Measurements from ENCODE around the gene SPPL2B. TPM values are rescaled to one million over a fixed set of nuclear protein-coding genes. Genes with fewer than 3 reads are reported as not detected.

SPPL2B gene
- polyA plus RNA-seq, 1 of the 3 experiments (the other 2 are of a cell fraction), result 58.1 TPM

DNA sequence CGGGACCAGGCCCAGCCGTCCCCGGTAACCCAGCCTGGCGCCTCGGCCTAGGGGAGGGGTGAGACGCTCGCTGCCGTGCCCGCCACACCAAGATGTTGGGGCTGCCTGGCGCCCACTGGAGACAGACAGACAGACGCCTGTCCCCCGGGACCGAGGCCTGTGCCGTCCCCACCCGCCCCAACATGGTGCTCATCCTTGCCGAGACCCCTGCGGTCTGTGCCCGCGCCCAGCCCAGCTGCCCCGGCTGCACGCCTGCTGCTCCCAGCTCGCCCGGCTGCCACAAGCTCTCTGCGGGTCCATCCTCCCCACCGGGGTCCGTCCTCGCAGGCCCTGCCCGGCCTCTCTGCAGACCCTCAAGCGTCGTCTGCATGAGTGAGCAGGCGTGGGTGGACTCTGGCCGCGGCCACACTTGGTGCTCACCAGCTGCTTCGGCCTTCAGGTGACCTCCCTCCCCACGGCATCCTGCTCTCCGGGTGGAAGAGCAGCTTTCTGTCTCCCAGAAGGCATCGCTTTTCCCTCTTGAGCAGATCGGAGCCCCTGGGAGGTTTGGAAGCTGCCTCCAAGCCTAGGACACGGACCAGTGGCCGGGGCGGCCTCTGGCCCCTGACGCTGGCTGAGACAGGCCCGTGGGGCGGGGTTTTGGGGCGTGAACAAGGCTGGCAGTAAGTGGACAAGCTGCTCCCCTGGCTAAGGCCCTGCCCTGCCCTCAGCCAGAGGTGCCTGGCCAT lies 24.8 kb downstream of the SPPL2B start:
- no peaks in the 10 kb centered on the region for H4K20me1 ChIP-seq (ENCODE audit: insufficient read depth)
- H3K79me2 ChIP-seq (ENCODE audit: insufficient read depth), result no peaks in the 10 kb centered on the region
- H3K4me2 ChIP-seq, result no peak overlapping the region
- TF ChIP-seq EZH2phosphoT487 (IDR thresholded peaks at IDR 0.05; ENCODE audit: borderline replicate concordance, low read depth), result no peak
- TF ChIP-seq GATA2 (CRISPR knock-in tag; IDR thresholded peaks at IDR 0.05), result no peak
- no peak for TF ChIP-seq FOSL2 (IDR thresholded peaks at IDR 0.05; ENCODE audit: borderline replicate concordance, low read depth)
- TF ChIP-seq, protein P1, sequence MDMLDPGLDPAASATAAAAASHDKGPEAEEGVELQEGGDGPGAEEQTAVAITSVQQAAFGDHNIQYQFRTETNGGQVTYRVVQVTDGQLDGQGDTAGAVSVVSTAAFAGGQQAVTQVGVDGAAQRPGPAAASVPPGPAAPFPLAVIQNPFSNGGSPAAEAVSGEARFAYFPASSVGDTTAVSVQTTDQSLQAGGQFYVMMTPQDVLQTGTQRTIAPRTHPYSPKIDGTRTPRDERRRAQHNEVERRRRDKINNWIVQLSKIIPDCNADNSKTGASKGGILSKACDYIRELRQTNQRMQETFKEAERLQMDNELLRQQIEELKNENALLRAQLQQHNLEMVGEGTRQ (IDR thresholded peaks at IDR 0.05; ENCODE audit: borderline replicate concordance, low read depth, low read length), result no peak
- no peak for DNase-seq
- no peaks in the 10 kb centered on the region for H3K27me3 ChIP-seq (ENCODE audit: insufficient read depth)
- no peak overlapping the region for H2AFZ ChIP-seq (ENCODE audit: low read depth)
- POLR2A ChIA-PET, result no interaction called here
- no peaks in the 10 kb centered on the region for H3F3A ChIP-seq (replicated peaks; ENCODE audit: insufficient read depth)
- 94% methylated on average over 12 of the region's 45 CpGs for WGBS (ENCODE audit: low lambda C conversion rate)
- H3K9ac ChIP-seq, result no peak overlapping the region
- peaks cover 0 to 10% of the 10 kb centered on the region in 2 experiments; a peak in 1 of 4 replicates for H3K4me1 ChIP-seq (ENCODE audit: control insufficient read depth in 1 of 2, insufficient read depth in 2 of 2, low read depth in 1 of 2, low read length in 1 of 2)
- H3K9me2 ChIP-seq, result no peaks in the 10 kb centered on the region
- H3K9me3 ChIP-seq, result no peaks in the 10 kb centered on the region
- no peak overlapping the region for H3K27ac ChIP-seq (ENCODE audit: low read depth in 2 of 2, low read length in 1 of 2)
- CTCF ChIA-PET, result interaction anchor here (0.6 kb wide), 1 partner anchor 247 kb away, joined by 3 read pairs; no protein-coding TSS in a partner anchor
- no peak overlapping the region for H3K4me3 ChIP-seq (ENCODE audit: low read depth in 2 of 2, low read length in 1 of 2)
- H3K36me3 ChIP-seq (replicated peaks in 1 of 2; ENCODE audit: control insufficient read depth in 1 of 2, insufficient read depth in 2 of 2, low read length in 1 of 2), result peaks cover 0 to 5% of the 10 kb centered on the region in 2 experiments

DNA sequence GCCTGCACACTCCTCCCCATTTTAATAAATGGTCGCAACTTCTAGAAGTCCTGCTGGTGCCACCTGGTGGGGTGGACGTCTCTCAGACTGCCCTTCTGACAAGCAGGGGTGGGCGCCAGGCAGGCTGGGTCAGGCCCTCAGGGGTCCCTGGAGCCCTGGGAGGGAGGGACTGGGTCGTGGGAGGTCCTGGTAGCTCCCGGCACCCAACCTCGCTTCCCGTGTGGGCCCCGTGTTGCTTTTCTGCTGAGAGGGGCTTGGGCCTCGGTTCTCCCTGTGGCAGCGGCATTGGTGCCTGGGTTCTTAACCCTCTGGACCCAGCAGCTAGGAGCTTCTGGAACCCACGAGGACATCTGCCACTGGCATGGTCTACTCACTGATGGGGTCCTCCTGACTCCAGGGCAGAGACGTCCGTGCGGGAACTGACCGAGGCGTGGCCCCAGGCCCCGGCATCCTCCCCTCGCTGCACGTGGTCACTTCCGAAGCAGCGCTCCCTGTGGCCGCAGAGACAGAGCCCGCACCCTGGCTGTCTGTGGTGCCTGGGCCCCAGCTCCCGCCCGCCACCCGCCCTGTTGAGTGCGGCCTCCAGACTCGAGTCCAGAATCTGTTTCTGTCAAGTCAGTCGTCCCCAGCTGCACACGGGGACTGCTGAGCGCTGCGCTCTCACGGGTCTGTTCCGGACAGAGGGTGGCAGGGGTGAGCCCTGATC lies 25.6 kb downstream of the SPPL2B start:
- Histone ChIP-seq H3K4me2 (no peak overlapping the region), H2AFZ (ENCODE audit: low read depth) (no peak overlapping the region), H3K27me3 (ENCODE audit: insufficient read depth) (peaks cover 6% of the 10 kb centered on the region), H3K36me3 (replicated peaks in 1 of 2; ENCODE audit: control insufficient read depth in 1 of 2, insufficient read depth in 2 of 2, low read length in 1 of 2) (peaks cover 0 to 5% of the 10 kb centered on the region in 2 experiments), H4K20me1 (ENCODE audit: insufficient read depth) (no peaks in the 10 kb centered on the region), H3K4me1 (ENCODE audit: control insufficient read depth in 1 of 2, insufficient read depth in 2 of 2, low read depth in 1 of 2, low read length in 1 of 2) (peaks cover 0 to 10% of the 10 kb centered on the region in 2 experiments; a peak in 1 of 4 replicates), H3F3A (replicated peaks; ENCODE audit: insufficient read depth) (no peaks in the 10 kb centered on the region), H3K9me2 (no peaks in the 10 kb centered on the region), H3K79me2 (ENCODE audit: insufficient read depth) (no peaks in the 10 kb centered on the region), H3K4me3 (ENCODE audit: low read depth in 2 of 2, low read length in 1 of 2) (no peak overlapping the region), H3K9me3 (no peaks in the 10 kb centered on the region), H3K9ac (no peak overlapping the region), H3K27ac (ENCODE audit: low read depth in 2 of 2, low read length in 1 of 2) (no peak overlapping the region; a peak in 1 of 4 replicates)
- DNase-seq, result no peak
- CTCF ChIA-PET, result interaction anchor here (0.6 to 0.9 kb wide), 2 partner anchors 30 to 247 kb away, joined by 3 read pairs; no protein-coding TSS in a partner anchor
- POLR2A ChIA-PET, result no interaction called here
- TF ChIP-seq EP300 (IDR thresholded peaks at IDR 0.05; ENCODE audit: borderline replicate concordance in 1 of 2, low read depth in 1 of 2, low read length in 1 of 2), result no peak
- no peak for TF ChIP-seq JUND (IDR thresholded peaks at IDR 0.05)
- no peak for TF ChIP-seq CHD2 (IDR thresholded peaks at IDR 0.05; ENCODE audit: low read length, partially characterized antibody)
- no peak for TF ChIP-seq RFX5 (IDR thresholded peaks at IDR 0.05; ENCODE audit: low read length)
- TF ChIP-seq RCOR1 (IDR thresholded peaks at IDR 0.05; ENCODE audit: low read length), result no peak
- TF ChIP-seq, protein P2, sequence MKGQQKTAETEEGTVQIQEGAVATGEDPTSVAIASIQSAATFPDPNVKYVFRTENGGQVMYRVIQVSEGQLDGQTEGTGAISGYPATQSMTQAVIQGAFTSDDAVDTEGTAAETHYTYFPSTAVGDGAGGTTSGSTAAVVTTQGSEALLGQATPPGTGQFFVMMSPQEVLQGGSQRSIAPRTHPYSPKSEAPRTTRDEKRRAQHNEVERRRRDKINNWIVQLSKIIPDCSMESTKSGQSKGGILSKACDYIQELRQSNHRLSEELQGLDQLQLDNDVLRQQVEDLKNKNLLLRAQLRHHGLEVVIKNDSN (IDR thresholded peaks at IDR 0.05; ENCODE audit: borderline replicate concordance, low read depth), result no peak
- 94% methylated on average over 17 of the region's 34 CpGs for WGBS (ENCODE audit: low lambda C conversion rate)
